ENCODE data around the gene TIAM1.

DNA sequence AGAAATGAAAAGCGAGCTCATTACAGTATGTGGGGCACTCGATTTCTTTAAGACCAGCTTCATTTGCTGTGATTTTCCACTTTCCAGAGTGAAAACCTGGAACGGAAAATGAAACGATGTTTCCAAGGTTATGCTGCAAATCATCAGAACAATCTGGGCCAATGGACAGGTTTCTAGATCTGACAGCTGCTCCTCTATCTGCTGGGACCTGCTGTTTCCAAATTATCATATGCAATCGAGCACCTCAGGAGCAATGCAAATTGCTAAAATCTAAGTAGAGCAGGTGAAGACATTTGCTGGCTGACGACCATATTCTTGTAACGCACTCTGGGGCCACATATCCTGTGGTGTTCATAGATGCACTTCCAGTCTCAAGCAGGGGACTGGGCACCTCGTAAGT is 39.7 kb upstream of the TIAM1 start:
- TF ChIP-seq, protein P1, sequence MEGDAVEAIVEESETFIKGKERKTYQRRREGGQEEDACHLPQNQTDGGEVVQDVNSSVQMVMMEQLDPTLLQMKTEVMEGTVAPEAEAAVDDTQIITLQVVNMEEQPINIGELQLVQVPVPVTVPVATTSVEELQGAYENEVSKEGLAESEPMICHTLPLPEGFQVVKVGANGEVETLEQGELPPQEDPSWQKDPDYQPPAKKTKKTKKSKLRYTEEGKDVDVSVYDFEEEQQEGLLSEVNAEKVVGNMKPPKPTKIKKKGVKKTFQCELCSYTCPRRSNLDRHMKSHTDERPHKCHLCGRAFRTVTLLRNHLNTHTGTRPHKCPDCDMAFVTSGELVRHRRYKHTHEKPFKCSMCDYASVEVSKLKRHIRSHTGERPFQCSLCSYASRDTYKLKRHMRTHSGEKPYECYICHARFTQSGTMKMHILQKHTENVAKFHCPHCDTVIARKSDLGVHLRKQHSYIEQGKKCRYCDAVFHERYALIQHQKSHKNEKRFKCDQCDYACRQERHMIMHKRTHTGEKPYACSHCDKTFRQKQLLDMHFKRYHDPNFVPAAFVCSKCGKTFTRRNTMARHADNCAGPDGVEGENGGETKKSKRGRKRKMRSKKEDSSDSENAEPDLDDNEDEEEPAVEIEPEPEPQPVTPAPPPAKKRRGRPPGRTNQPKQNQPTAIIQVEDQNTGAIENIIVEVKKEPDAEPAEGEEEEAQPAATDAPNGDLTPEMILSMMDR (IDR thresholded peaks at IDR 0.05) = no peak
- TF ChIP-seq MAFK (IDR thresholded peaks at IDR 0.05; ENCODE audit: partially characterized antibody) (no peak), POLR2A (IDR thresholded peaks at IDR 0.05; ENCODE audit: low read length) (no peak), CEBPB (IDR thresholded peaks at IDR 0.05) (no peak), BHLHE40 (IDR thresholded peaks at IDR 0.05; ENCODE audit: low read depth, low read length) (no peak), HOXB13 (CRISPR knock-in tag; IDR thresholded peaks at IDR 0.05; ENCODE audit: low read depth) (no peak), ESRRA (IDR thresholded peaks at IDR 0.05; ENCODE audit: borderline replicate concordance, low read length) (no peak), PHF8 (IDR thresholded peaks at IDR 0.05; ENCODE audit: borderline replicate concordance, low read depth) (no peak)
- TF ChIP-seq, protein P2, sequence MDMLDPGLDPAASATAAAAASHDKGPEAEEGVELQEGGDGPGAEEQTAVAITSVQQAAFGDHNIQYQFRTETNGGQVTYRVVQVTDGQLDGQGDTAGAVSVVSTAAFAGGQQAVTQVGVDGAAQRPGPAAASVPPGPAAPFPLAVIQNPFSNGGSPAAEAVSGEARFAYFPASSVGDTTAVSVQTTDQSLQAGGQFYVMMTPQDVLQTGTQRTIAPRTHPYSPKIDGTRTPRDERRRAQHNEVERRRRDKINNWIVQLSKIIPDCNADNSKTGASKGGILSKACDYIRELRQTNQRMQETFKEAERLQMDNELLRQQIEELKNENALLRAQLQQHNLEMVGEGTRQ (IDR thresholded peaks at IDR 0.05) = no peak
